22Rv1 (cell line): ENCODE data around the gene SWT1.
"Not testable (repeated sequence)": the region's sequence is repeated elsewhere in the genome, so short reads cannot be mapped to it uniquely, and the experiment has no call there.

Source experiments
- H3K27ac ChIP-seq: fragments of 450-650 bp; 2 replicates; pipeline ENCODE4 v1.5.1; 2017
- ZFX ChIP-seq: fragments of 450-650 bp; IDR thresholded peaks from 2 replicates; pipeline ENCODE4 v1.6.1; 2017; ENCODE audit warnings: antibody characterized with exemption, borderline replicate concordance
- TF ChIP-seq, protein P1 (sequence below): fragments of 450-650 bp; IDR thresholded peaks from 2 replicates; pipeline ENCODE4 v1.5.1; 2017; ENCODE audit warnings: mild to moderate bottlenecking

SWT1 gene

DNA sequence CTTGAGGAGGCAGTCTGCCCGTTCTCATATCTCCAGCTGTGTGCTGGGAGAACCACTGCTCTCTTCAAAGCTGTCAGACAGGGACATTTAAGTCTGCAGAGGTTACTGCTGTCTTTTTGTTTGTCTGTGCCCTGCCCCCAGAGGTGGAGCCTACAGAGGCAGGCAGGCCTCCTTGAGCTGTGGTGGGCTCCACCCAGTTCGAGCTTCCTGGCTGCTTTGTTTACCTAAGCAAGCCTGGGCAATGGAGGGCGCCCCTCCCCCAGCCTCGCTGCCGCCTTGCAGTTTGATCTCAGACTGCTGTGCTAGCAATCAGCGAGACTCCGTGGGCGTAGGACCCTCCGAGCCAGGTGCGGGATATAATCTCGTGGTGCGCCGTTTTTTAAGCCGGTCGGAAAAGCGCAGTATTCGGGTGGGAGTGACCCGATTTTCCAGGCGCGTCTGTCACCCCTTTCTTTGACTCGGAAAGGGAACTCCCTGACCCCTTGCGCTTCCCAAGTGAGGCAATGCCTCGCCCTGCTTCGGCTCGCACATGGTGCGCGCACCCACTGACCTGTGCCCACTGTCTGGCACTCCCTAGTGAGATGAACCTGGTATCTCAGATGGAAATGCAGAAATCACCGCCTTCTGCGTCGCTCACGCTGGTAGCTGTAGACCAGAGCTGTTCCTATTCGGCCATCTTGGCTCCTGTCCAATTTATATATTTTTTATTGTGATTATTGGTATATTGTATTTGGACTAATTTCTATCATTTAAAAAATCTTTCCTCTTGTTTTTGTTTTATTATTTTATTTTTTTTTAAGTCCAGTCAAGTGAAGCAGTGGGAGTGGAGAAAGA is 100.4 kb downstream of the SWT1 start:
- H3K27ac ChIP-seq: not testable (repeated sequence)

GRCh38 chr1:185257950-185258208 is 100.9 kb downstream of the SWT1 start:
- H3K27ac ChIP-seq: no peak overlapping the region
- TF ChIP-seq, protein P1, sequence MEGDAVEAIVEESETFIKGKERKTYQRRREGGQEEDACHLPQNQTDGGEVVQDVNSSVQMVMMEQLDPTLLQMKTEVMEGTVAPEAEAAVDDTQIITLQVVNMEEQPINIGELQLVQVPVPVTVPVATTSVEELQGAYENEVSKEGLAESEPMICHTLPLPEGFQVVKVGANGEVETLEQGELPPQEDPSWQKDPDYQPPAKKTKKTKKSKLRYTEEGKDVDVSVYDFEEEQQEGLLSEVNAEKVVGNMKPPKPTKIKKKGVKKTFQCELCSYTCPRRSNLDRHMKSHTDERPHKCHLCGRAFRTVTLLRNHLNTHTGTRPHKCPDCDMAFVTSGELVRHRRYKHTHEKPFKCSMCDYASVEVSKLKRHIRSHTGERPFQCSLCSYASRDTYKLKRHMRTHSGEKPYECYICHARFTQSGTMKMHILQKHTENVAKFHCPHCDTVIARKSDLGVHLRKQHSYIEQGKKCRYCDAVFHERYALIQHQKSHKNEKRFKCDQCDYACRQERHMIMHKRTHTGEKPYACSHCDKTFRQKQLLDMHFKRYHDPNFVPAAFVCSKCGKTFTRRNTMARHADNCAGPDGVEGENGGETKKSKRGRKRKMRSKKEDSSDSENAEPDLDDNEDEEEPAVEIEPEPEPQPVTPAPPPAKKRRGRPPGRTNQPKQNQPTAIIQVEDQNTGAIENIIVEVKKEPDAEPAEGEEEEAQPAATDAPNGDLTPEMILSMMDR: no peak
- no peak for TF ChIP-seq ZFX

DNA sequence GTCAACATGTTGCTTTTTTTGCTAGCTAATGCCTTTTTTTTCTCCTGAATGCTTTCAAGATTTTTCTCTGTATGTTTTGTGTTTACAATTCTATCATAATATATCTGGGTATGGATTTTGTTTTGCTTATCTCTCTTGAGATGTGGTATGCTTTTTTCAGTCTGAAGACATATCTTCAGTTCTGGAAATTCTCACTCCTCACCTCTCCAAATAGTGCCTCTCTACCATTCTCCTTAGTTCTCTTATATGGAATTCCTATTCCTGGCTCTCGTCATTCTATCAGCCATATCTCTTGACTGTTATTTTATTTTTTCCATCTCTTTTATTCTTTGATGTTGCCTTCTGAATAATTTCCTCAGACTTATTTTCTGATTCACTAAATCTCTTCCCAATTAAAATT is 101.7 kb downstream of the SWT1 start:
- no peak overlapping the region for H3K27ac ChIP-seq
- TF ChIP-seq ZFX: no peak
- TF ChIP-seq, protein P1: no peak

DNA sequence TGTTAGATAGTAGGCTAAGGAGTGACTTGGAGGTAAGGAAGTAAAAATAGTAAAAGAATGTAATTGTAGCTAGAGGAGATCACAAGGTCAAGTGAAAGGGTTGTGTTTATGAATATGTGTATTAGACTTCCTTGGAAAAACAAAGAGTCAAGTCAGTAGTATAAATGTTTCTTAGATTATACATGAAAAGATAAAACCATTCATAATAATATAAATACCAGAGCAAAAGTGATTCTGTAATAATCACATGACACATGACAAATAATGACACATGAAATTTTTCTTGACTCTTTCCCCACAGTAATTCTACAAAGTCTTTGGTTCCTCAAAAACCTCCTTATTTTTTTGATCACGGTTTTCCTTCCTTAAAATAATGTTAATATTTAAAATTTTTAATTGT is 103.6 kb downstream of the SWT1 start:
- TF ChIP-seq ZFX: no peak
- TF ChIP-seq, protein P1: no peak
- H3K27ac ChIP-seq: no peak overlapping the region

GRCh38 chr1:185262151-185262550 is 105.2 kb downstream of the SWT1 start:
- TF ChIP-seq ZFX: no peak
- TF ChIP-seq, protein P1: no peak
- H3K27ac ChIP-seq: no peak overlapping the region

DNA sequence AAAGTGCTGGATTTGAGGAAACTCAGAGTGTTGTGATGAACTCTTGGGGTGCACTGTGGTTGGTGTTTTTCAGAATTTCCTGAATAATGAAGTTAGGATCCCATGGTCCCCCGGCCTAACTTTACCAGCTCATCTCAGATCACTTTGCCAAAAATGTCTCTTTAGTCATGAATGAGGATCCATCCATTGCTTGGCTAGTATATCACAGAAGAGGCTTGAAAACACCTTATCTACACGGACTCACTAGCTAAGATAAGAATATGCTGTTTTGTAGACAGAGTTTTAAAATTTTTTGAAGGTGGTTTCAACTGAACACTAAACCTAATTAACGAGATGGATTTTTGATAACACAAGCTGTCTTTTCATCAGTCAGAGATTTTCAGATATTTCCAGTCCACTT is 106.3 kb downstream of the SWT1 start:
- TF ChIP-seq, protein P1: no peak
- no peak for TF ChIP-seq ZFX
- H3K27ac ChIP-seq: no peak overlapping the region

DNA sequence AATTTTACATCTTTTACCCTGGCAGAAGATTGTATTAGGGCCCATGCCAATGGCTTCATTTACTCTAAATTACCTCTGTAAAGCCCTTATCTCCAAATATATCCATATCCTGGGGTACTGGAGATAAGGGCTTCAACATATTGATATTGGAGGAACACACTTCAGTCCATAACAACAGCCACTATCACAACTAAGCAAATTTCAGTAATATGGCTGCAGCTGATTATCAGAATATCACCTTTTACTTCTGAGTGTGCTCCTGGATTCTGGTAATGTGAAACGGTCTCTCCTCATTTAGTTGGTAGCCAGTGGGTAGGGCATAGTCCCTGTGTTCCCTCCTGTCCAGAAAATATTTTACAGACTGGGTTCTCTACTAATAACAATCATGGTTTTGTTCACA is 106.8 kb downstream of the SWT1 start:
- TF ChIP-seq, protein P1: no peak
- no peak for TF ChIP-seq ZFX

DNA sequence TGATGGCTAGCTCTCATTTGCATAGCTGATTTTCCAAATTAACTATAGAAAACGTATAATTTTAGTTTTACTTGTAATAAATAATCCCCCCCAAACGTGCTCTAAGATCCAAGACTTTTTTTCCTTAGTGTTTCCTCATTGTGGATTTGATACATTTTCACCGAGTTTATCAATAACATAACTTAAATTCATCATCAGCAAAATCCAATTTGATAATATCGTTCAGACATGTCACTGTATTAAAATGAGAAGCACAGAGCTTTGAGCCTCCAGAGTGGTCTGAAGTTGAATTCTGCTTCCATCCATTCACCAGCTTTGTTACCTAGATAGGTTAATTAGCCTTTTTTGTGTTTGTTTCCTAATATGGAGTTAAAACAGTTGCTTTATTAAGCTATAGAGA is 108.3 kb downstream of the SWT1 start:
- H3K27ac ChIP-seq: no peak overlapping the region
- TF ChIP-seq, protein P1: no peak
- no peak for TF ChIP-seq ZFX

More for the DNA sequence above, 106.8 kb downstream of the SWT1 start:
- no peak overlapping the region for H3K27ac ChIP-seq
